ENCODE measurements around the gene FAM107B. TPM values are rescaled to one million over a fixed set of nuclear protein-coding genes. Genes with fewer than 3 reads are reported as not detected.

FAM107B gene
- total and polyA plus RNA-seq, 2 experiments from 2014 or later = 3.4 to 5.2 TPM

- Histone ChIP-seq H3F3A (ENCODE audit: insufficient read depth) (no peaks in the 10 kb centered on the region), H3K27me3 (replicated peaks; ENCODE audit: insufficient read depth) (0 out of 2 replicates have a peak, but pooled peaks cover 5% of the 10 kb centered on the region), H2AFZ (no peak overlapping the region), H4K20me1 (ENCODE audit: insufficient read depth) (no peaks in the 10 kb centered on the region), H3K27ac (no peak overlapping the region), H3K9ac (no peak overlapping the region), H3K79me2 (ENCODE audit: insufficient read depth) (no peaks in the 10 kb centered on the region), H3K9me3 (ENCODE audit: low read depth) (no peaks in the 10 kb centered on the region), H3K9me2 (ENCODE audit: insufficient read depth) (no peaks in the 10 kb centered on the region), H3K4me2 (ENCODE audit: unreplicated experiment) (no peak overlapping the region), H3K4me3 (no peak overlapping the region), H3K4me1 (ENCODE audit: insufficient read depth) (no peaks in the 10 kb centered on the region), H3K36me3 (ENCODE audit: low read depth) (no peaks in the 10 kb centered on the region)
- in situ Hi-C loops (cut with MboI) = no loop called here
- DNase-seq = no peak
- TF ChIP-seq EZH2phosphoT487 (IDR thresholded peaks at IDR 0.05; ENCODE audit: insufficient read depth, low read depth) (no peak), EZH2 (IDR thresholded peaks at IDR 0.05; ENCODE audit: insufficient read depth, poor library complexity, severe bottlenecking) (no peak)
- 85 to 90% methylated on average over 5 of the region's 5 CpGs for WGBS, 2 experiments (ENCODE audit: low coverage in 1 of 2, low lambda C conversion rate in 2 of 2, missing lambda C conversion rate in 2 of 2)
Measured at GRCh38 chr10:14681305-14681704, 93.4 kb downstream of the FAM107B start.

DNA sequence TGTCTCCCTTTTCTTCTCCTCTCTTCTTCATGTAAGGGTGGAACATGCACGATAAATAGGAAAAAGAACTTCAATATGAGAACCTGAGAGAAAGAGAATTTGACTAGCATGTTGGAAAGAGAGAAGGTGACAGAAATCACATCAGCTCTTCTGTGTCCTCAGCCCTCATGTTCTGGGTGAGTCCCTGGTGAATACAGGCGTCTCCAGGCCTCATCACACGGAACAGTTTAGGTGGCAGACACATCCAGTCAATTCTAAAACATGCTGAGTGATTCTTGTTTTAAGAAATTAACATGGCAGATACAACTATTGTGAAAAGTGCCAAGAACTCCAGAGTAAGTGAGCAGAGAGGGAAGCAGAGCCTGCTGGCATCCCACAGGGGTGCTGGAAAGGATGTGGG, 96.1 kb downstream of the FAM107B start:
- Histone ChIP-seq H3K27me3 (replicated peaks; ENCODE audit: insufficient read depth) (peaks cover 14% of the 10 kb centered on the region; the same call in 1 of the 2 replicates), H2AFZ (no peak overlapping the region), H3K36me3 (ENCODE audit: low read depth) (no peaks in the 10 kb centered on the region), H4K20me1 (ENCODE audit: insufficient read depth) (no peaks in the 10 kb centered on the region), H3K79me2 (ENCODE audit: insufficient read depth) (no peaks in the 10 kb centered on the region), H3K4me3 (no peak overlapping the region), H3K9ac (no peak overlapping the region), H3K4me1 (ENCODE audit: insufficient read depth) (no peaks in the 10 kb centered on the region), H3K4me2 (ENCODE audit: unreplicated experiment) (no peak overlapping the region), H3F3A (ENCODE audit: insufficient read depth) (no peaks in the 10 kb centered on the region), H3K9me3 (ENCODE audit: low read depth) (no peaks in the 10 kb centered on the region), H3K9me2 (ENCODE audit: insufficient read depth) (no peaks in the 10 kb centered on the region), H3K27ac (no peak overlapping the region)
- no peak for TF ChIP-seq EZH2 (IDR thresholded peaks at IDR 0.05; ENCODE audit: insufficient read depth, poor library complexity, severe bottlenecking)
- TF ChIP-seq EZH2phosphoT487 (IDR thresholded peaks at IDR 0.05; ENCODE audit: insufficient read depth, low read depth) = no peak
- no peak for DNase-seq
- in situ Hi-C loops (cut with MboI) = no loop called here
- WGBS, 2 experiments (ENCODE audit: low coverage in 1 of 2, low lambda C conversion rate in 2 of 2, missing lambda C conversion rate in 2 of 2) = 75 to 80% methylated on average over 3 of the region's 3 CpGs

DNA sequence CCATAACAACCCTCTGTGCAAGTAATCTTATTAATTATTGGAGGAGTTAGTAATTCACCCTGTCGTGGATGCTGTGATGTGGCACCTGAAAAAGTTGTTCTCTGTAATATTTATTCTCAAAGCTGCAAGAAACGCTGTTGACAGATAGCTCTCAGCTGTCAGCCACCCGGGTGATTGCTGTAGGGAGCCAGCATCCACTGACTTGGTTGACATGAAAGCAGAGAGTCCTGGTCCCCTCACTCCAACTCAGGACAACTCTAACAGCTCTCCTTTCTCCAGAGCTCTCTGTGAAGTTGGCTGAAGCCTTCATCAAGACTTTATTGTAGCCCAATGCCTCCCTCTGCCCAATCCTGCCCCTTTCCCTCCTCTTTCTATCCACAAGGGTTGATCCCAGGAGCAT, 98.0 kb downstream of the FAM107B start:
- TF ChIP-seq EZH2 (IDR thresholded peaks at IDR 0.05; ENCODE audit: insufficient read depth, poor library complexity, severe bottlenecking) (no peak), EZH2phosphoT487 (IDR thresholded peaks at IDR 0.05; ENCODE audit: insufficient read depth, low read depth) (no peak)
- 40% methylated on average over 3 of the region's 3 CpGs for WGBS, 2 experiments (ENCODE audit: low coverage in 1 of 2, low lambda C conversion rate in 2 of 2, missing lambda C conversion rate in 2 of 2)
- Histone ChIP-seq H2AFZ (no peak overlapping the region), H3K4me3 (no peak overlapping the region), H3F3A (ENCODE audit: insufficient read depth) (no peaks in the 10 kb centered on the region), H3K36me3 (ENCODE audit: low read depth) (no peaks in the 10 kb centered on the region), H3K4me2 (ENCODE audit: unreplicated experiment) (no peak overlapping the region), H3K9me3 (ENCODE audit: low read depth) (no peaks in the 10 kb centered on the region), H3K79me2 (ENCODE audit: insufficient read depth) (no peaks in the 10 kb centered on the region), H4K20me1 (ENCODE audit: insufficient read depth) (no peaks in the 10 kb centered on the region), H3K9me2 (ENCODE audit: insufficient read depth) (no peaks in the 10 kb centered on the region), H3K27ac (no peak overlapping the region), H3K9ac (no peak overlapping the region), H3K27me3 (replicated peaks; ENCODE audit: insufficient read depth) (peaks cover 17% of the 10 kb centered on the region), H3K4me1 (ENCODE audit: insufficient read depth) (no peaks in the 10 kb centered on the region)
- DNase-seq = no peak
- in situ Hi-C loops (cut with MboI) = no loop called here

DNA sequence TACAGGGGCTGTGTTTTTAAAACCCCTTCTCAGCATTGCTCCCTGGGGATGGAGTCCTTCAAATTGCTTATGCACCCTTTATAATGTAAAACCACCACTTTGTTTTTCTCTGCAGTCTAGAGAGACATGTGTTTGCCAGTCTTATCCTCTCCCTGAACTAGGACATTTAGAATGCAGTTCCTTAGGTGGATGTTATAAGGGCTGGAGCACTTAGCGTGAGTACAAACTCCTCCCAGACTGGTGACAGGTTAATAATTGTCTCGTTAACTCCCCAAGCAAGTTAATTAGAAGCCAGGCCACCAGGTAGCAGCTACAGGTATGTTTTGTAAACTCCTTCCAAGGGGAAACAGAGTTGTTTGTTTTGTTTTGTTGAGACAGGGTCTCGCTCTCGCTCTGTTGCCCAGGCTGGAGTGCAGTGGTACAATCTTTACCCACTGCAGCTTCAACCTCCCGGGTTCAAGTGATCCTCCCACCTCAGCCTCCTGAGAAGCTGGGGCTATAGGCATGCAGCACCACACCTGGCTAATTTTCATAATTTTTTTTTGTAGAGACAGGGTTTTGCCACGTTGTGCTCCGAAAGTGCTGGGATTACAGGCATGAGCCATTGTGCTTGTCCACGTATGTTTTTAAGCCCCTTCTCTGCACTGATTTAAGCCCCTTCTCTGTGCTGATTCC, 100.2 kb downstream of the FAM107B start:
- H3K27ac ChIP-seq = no peak overlapping the region
- peaks cover 17% of the 10 kb centered on the region for H3K27me3 ChIP-seq (replicated peaks; ENCODE audit: insufficient read depth)
- H3K4me3 ChIP-seq = no peak overlapping the region
- H3K9ac ChIP-seq = no peak overlapping the region
- WGBS, 2 experiments (ENCODE audit: low coverage in 1 of 2, low lambda C conversion rate in 2 of 2, missing lambda C conversion rate in 2 of 2) = 70 to 77% methylated on average over 8 of the region's 8 CpGs
- H3F3A ChIP-seq (ENCODE audit: insufficient read depth) = peaks cover 18% of the 10 kb centered on the region
- peaks cover 14% of the 10 kb centered on the region for H3K4me1 ChIP-seq (ENCODE audit: insufficient read depth)
- H4K20me1 ChIP-seq (ENCODE audit: insufficient read depth) = no peaks in the 10 kb centered on the region
- DNase-seq = no peak
- H3K9me2 ChIP-seq (ENCODE audit: insufficient read depth) = no peaks in the 10 kb centered on the region
- TF ChIP-seq EZH2phosphoT487 (IDR thresholded peaks at IDR 0.05; ENCODE audit: insufficient read depth, low read depth) (no peak), EZH2 (IDR thresholded peaks at IDR 0.05; ENCODE audit: insufficient read depth, poor library complexity, severe bottlenecking) (no peak)
- H2AFZ ChIP-seq = no peak overlapping the region
- no peaks in the 10 kb centered on the region for H3K9me3 ChIP-seq (ENCODE audit: low read depth)
- H3K4me2 ChIP-seq (ENCODE audit: unreplicated experiment) = no peak overlapping the region
- H3K36me3 ChIP-seq (ENCODE audit: low read depth) = no peaks in the 10 kb centered on the region
- H3K79me2 ChIP-seq (ENCODE audit: insufficient read depth) = no peaks in the 10 kb centered on the region
- in situ Hi-C loops (cut with MboI) = no loop called here

All from GM23248 (cell line).